Measurements from ENCODE around the gene BCKDK. TPM values are rescaled to one million over a fixed set of nuclear protein-coding genes. Genes with fewer than 3 reads are reported as not detected.

The BCKDK gene
- total RNA-seq (ENCODE audit: insufficient read depth, low replicate concordance) = 8.9 TPM

DNA sequence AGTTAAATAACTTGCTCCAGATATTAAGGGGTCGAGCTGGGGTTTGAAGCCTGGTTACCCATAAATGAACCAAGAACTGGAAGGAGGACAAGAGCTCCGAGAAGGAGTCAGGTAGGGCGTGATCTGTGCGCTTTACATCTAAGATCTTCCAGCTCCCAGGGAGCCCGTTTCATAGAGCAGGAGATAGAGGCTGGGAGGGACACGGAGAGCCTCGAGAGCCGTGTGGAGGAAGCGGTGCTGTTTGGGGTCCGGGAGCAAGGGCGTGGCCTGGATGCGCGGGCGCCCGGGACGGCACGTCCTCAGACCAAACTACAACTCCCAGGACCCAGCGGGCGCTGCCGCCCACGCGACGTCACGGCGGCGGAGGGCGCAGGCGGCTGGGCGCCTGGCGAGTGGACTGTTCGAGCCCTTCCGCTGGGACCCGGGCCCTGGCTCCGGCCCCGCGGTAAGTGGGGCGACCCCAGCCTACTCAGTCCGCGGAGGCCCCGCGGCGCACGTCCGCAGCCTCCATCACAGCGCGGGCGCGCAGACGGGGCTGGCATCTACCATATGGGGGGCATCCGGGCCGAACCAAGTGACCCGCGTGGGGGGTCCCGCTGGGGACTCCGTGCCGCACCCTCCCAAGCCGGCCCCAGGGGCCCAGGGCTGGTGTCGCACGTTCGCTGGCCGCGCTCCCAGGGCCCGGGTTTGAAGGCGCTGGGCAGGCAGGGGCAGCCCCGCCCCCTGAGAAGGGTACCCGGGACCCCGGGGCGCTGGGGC is at the start of gene BCKDK:
TSS of gene BCKDK (plus strand) at position 352 of the 759 bp plus-strand sequence. CDS start 838 bp downstream, outside the sequence.
- DNase-seq (ENCODE audit: low spot score) = peak; percentile 80

- no peak for DNase-seq (ENCODE audit: low spot score)
Measured at GRCh38 chr16:31061126-31061812, 46.9 kb upstream of the BCKDK start.

GRCh38 chr16:31061813-31062440 is 46.3 kb upstream of the BCKDK start:
- no peak for DNase-seq (ENCODE audit: low spot score)

DNA sequence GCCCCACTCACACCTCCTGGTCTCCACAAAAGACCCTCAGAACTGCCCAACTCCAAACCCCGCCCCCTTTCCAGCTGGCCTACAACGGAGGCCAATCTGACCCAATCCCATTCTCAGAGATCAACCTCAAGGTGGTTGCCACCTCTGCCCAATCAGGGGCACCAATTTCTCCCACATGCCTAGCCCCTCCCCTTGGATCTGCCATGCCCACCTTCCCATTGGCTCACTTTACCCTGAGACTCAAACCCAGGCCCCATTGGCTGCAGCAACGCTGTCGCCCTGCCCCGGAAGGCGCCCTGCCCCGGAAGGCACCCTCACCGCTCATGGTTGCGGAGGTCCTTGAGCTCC is 44.7 kb upstream of the BCKDK start:
- no peak for DNase-seq (ENCODE audit: low spot score)

DNA sequence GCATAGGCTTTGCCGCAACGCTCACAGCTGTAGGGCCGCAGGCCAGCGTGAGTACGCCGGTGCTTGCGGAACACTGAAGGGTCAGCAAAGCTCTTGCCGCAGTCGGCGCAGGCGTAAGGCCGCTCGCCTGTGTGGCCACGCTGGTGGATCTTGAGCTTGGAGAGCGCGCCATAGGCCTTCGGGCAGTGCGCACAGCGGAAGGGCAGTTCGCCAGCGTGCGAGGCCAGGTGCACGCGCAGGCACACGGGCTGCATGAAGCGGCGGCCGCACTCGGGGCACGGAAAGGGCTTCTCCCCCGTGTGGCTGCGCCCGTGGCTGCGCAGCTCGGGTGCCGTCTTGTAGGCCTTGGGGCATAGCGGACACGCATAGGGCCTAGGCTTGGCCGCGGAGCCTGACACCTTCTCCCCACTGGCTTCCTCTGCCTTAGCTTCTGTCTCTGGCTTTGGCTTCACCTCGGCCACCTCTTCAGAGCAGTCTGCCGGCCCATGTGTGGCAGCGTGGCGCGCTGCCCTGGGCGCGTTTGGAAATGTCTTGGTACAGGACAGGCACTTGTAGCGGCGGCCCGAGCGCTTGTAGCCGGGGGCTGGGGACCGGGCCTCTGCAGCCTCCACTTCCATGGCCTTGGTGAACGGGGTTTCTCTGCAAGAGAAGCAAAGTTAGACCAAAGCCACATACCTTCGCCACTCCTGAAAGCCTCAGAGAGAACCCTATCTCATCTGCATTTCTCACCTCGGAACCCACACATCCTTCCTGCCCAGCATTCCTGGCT is 44.2 kb upstream of the BCKDK start:
- no peak for DNase-seq (ENCODE audit: low spot score)

DNA sequence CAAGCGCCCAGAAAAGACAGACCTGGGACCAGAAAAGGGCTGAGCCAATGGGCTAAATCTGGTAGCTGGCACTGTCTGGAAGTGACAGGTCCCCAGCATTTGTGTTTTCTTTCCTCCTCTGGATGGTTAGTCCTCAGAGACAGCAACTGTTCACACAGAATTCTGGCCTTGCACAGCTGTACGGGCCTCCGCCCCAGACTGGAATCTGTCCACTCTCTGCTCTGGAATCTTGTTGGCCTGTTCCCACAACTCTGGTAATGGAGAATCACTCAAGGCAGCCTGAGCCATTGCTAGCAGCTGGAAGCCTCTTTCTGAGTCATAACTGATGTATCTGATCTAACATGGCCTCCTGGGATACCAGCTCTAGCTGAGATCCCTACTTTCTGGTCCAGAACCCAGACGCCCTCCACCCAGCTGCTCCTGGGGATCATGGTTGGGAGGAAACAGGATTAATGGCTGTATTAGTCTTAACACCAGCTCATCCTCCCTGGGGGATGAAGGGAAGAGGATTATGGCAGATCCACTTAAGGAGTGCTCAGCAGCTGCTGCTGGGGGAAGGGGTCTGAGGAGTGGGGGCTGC is 43.2 kb upstream of the BCKDK start:
- DNase-seq (ENCODE audit: low spot score) = peak; percentile 97

DNA sequence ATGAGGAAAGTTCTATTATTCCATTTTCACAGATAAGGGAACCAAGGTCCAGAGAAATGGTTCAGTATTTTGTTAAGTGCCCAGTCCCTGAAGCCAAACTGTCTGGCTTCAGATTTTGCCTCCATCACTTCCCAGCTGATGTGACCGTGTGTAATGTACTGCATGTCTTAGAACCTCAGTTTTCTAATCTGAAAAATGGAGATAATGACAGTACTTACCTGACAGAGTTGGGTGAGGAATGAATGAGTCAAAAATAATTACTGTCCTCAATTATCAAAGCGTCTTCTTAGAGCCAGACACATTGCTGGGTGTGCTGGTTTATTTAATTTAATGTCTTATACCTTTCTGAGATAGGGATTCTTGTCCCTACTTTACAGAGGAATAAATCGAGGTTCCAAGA is 40.8 kb upstream of the BCKDK start:
- DNase-seq (ENCODE audit: low spot score) = no peak

GRCh38 chr16:31071861-31072260 is 36.3 kb upstream of the BCKDK start:
- DNase-seq (ENCODE audit: low spot score) = no peak

GRCh38 chr16:31072540-31073141 is 35.5 kb upstream of the BCKDK start:
- peak; percentile 28 for DNase-seq (ENCODE audit: low spot score)

GRCh38 chr16:31073142-31073969 is 34.8 kb upstream of the BCKDK start:
- DNase-seq (ENCODE audit: low spot score) = peak; percentile 96

DNA sequence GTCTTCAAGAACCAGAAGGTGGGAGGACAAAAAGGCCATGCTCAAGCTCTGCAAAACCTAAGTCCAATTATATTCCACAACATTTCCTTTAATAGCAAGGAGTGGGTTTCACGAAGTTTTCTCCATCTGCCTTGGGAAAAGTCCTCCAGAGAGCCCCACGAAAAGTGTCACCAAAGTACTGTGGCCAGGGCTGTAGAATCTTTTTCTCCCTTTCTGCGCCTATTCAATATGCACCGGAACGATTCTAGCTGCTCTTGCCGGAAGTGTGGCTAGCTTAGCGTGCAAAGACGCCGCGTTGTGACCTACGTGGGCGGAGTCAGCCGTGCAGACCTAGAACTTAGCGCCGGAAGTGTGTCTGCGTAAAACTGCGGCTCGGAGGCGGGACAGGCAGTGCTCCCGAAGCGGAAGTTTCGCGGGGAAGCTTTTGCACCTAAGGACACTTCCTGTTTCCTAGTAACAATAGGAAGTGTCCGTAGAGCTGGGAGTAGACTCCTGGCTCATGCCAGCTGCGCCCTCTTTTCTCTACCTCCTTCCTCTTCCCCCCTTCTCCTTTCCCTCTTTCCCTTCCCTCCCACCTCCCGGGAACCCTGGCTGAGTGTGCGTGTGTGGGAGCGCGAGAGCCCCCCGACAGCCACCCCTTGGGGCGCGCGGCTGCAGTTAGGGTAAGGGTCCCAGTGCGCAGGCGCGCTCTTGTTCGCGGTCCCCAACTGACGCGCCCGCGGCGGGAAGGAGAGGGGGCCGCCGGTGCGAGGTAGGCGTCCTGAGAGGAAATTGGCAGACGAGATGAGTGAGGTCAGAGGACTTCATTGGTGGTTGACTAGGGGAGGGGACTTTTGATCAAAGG is 34.0 kb upstream of the BCKDK start, which contains the start of the genes ZNF646 and ZNF668:
TSS of gene ZNF646 (plus strand) at position 453 of the 844 bp plus-strand sequence. CDS start 1,903 bp downstream, outside the sequence.
TSS of gene ZNF668 (minus strand) at position 271 of the 844 bp plus-strand sequence. CDS start 9,781 bp downstream, outside the sequence.
- peak; percentile 100 for DNase-seq (ENCODE audit: low spot score)

DNA sequence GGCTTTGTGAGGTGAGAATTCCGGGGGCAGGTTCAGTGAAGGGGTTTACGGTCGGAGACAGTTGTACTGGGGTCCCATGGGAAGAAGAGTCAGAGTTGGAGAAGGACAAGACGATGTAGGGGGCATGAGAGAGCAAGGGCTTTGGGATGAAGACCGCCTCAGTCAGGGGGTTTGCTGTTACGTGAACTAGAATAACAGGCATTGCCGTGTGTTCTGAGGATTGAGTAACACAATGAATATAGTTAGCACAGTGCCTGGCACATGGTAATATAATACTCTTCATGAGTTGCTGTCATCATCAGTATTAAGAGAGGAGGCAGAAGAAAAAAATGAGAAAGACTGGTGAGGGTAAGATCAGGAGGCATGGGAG is 33.4 kb upstream of the BCKDK start:
- DNase-seq (ENCODE audit: low spot score) = no peak

DNA sequence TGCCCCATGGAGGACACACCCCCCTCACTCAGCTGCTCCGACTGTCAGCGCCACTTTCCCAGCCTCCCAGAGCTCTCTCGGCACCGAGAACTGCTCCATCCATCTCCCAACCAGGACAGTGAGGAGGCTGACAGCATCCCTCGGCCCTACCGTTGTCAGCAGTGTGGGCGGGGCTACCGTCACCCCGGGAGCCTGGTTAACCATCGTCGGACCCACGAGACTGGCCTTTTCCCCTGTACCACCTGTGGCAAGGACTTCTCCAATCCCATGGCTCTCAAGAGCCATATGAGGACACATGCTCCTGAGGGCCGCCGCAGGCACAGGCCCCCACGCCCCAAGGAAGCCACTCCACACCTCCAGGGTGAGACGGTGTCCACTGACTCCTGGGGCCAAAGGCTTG is 31.9 kb upstream of the BCKDK start:
- DNase-seq (ENCODE audit: low spot score) = no peak

DNA sequence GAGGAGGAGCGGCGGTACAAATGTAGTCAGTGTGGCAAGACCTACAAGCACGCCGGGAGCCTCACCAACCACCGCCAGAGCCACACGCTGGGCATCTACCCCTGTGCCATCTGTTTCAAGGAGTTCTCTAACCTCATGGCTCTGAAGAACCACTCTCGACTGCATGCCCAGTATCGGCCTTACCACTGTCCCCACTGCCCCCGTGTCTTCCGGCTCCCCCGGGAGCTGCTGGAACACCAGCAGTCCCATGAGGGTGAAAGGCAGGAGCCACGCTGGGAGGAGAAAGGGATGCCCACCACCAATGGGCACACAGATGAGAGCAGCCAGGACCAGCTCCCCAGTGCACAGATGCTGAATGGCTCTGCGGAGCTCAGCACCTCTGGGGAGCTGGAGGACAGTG is 31.2 kb upstream of the BCKDK start:
- no peak for DNase-seq (ENCODE audit: low spot score)

GRCh38 chr16:31077592-31078396 is 30.4 kb upstream of the BCKDK start:
- DNase-seq (ENCODE audit: low spot score) = no peak

- no peak for DNase-seq (ENCODE audit: low spot score)
Measured at GRCh38 chr16:31078597-31079341, 29.4 kb upstream of the BCKDK start.

- DNase-seq (ENCODE audit: low spot score) = no peak
Measured at GRCh38 chr16:31079342-31079944, 28.7 kb upstream of the BCKDK start.
